Measurements from ENCODE around the gene TSPAN31.
A peak's percentile ranks its signal among the peaks of the same experiment; 100 is the strongest.

Gene TSPAN31

GRCh38 chr12:57736741-57737466 lies 7.9 kb upstream of the TSPAN31 start:
- no peak for ATAC-seq

DNA sequence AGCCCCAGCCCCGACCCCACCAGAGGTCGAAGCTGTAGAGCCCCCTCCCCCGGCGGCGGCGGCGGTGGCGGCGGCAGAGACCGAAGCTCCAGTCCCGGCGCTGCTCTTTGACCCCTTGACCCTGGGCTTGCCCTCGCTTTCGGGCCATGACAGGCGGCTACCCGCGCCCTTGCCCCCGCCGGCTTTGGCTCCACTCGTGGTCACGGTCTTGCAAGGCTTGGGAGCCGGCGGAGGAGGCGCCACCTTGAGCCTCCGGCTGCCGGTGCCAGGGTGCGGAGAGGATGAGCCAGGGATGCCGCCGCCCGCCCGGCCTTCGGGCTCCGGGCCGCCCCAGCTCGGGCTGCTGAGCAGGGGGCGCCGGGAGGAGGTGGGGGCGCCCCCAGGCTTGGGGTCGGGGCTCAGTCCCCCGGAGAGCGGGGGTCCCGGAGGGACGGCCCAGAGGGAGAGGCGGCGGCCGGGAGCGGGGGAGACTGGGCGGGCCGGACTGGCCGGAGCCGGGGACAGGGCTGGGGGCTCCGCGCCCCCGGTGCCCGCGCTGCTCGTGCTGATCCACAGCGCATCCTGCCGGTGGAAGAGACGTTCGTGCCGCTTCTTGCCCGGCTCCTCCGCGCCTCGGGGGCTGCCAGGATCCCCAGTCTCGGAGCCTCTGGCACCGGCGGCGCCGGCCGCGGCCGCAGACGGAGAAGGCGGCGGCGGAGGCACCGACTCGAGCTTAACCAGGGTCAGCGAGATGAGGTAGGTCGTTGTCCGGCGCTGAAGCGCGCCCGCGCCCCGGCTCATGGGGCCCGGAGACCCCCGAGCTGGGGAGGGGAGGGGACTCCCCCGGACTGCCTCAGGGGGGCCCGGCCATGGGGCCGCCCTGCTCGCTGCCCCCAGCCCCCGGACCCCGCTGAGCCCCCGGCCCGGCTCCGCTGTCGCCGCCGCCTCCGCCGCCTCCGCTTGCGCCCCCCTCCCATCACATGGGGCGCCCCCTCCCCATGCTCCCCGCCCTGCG lies 7.1 kb upstream of the TSPAN31 start:
- no peak for ATAC-seq

DNA sequence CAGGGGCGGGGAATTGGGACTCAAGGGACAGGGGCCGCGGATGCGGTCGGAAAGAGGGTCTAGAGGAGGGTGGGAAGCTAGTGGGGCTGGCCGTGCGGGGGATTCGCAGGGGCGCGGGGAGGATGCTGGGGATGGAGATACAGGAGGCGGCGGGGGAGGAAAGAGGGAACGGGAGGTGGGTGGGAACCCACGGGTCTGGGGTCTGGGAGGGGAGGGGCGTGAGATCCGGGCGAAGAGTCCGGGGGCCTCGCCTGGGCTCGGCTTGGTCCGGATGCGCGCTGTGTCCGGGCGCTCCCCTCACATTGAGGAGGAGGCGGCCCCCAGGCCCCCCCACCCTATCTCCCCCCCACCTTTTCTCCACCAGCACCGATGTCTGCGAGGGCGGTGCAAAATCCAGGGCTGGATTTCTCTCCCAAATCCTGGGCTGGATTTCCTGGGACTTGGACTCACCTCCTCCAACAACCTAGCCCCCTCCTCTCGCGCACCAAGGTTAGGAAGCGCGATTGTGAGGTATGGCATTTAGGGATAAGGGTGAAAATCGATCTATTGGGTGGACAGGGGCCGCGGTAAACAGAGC lies 6.1 kb upstream of the TSPAN31 start, which contains the start of gene AGAP2:
Gene AGAP2 (minus strand): TSS at position 82 of the 577 bp plus-strand sequence. CDS start 496 bp downstream, outside the sequence.
- no peak for ATAC-seq

GRCh38 chr12:57739387-57739786 lies 5.5 kb upstream of the TSPAN31 start:
- ATAC-seq: no peak

GRCh38 chr12:57739914-57740538 lies 4.8 kb upstream of the TSPAN31 start:
- no peak for ATAC-seq

DNA sequence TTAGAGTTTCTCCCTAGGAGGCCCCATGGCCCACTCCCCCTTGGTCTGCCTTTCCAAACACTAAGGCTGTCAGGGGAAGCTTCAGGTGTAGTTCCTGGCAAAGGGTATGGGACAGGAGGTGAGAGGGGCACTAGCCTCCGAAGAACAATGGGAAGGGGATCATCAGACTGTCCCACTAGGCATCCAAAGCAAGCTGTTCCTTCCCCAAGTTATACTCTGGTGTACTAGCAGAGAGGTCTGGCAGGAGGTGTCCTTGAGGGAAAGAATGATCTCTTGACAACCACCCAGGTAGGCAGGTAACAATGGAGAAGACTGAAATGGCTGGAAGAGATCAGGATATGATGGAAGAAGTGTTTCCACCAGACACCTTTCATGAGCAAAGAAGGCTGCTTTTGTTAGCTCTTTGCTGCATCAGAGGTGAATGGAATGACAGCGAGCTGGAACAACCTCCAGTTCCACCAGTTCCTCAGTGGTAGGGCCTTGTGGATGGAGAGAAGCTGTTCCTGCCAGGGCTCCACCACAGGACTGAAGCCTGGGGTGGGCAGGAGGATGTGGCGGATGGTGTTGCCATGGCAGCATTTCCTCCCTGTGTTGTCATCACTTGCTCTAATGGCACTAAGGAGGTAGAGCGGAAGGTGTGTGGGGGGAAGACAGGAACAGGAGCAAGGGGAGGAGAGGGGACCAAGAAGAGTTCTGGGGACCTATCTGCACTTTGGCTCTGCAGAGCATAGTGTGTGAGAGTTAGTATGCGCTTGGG lies 4.0 kb upstream of the TSPAN31 start:
- ATAC-seq: peak; percentile 61 to 64

DNA sequence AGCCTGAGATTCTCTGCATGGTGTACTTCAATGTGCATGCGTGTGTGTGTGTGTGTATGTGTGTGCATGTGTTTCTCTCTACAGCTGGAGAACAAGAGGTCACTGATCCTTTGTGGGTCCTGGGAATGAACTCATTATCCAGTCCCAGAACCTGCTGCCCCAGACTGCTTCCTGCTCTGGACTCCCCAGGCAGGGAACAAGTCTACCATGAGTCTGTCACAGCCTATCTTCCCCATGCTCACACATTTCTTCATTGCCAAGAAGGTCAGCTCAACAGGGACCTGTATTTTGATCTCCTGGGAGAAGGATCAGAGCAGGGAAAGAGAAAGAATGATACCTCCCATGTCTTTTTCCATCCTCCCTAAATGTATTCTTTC lies 3.4 kb upstream of the TSPAN31 start:
- no peak for ATAC-seq

GRCh38 chr12:57741844-57742738 lies 2.7 kb upstream of the TSPAN31 start:
- ATAC-seq: peak; percentile 66 to 67

DNA sequence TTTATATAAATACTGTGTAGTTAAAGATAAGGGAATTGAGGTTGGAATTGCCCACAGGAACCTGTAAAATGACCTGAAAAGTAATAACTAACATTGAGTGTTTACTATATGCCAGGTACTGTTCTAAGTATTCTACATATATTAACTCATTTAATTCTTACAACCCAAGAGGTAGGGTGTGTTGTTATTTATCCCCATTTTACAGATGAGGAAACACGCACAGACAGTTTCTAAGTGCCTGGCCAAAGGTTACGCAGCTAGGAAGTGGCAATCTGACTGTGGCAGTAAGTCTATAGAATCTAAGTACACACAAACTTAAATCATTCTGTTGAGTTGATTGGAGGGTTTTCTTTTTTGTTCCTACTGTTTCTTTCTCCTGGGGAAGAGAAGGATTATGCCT lies 1.1 kb upstream of the TSPAN31 start:
- ATAC-seq: no peak

GRCh38 chr12:57744194-57744776 lies 554 bp upstream of the TSPAN31 start:
- ATAC-seq: peak; percentile 39 to 44

GRCh38 chr12:57745485-57745881 lies 644 bp downstream of the TSPAN31 start:
- no peak for ATAC-seq

DNA sequence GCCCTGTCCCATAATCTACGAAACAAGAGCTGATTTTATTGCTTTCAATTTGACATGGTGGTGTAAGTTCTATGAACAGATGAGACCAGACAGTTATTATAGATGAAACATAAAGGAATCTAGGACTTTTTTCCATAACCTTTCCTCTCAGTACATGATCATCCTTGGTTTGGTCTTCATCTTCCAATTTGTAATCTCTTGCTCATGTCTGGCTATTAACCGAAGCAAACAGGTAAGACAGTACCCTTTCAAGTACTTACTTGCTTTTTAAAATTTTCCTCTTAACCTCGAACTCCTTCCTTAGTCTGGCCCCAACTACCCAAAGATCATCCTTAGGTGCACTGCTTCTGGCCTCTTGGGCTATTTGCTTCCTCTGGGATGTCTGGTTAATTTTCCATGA lies 1.2 kb downstream of the TSPAN31 start:
- ATAC-seq: no peak

- ATAC-seq: no peak
These were observed 4.2 kb downstream of the TSPAN31 start for GRCh38 chr12:57749061-57749460.

DNA sequence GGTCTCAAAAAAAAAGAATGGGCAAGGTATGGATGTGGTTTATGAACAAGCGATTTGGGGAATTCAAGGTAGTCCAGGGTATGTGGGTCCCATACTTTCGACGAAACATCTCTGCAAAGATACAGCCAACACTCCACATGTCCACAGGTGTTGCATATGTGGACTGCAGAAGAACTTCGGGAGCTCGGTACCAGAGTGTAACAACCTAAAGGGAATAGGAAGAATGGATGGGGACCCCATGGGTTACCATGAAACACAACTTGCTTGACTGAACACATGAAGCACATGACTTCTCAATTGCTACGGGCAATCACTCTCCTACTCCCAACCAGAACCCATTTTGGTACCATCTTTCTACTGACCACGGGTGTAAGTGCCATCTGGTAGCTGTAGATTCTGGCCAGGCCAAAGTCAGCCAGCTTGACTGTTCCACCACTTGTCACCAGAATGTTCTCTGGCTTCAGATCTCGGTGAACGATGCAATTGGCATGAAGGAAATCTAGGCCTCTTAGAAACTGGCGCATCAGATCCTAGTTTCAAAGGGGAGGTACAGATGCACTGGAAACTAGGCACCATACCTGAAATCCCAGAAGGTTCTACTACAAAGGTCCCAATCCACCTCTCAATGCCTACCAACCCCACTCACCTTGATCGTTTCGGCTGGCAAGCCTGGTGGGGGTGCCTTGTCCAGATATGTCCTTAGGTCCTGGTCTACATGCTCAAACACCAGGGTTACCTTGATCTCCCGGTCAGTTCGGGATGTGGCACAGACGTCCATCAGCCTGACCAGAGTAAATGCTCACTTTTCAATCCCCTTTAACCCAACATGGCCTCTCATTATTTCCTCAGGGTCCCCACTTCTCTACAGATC lies 6.0 kb downstream of the TSPAN31 start:
- ATAC-seq: no peak

DNA sequence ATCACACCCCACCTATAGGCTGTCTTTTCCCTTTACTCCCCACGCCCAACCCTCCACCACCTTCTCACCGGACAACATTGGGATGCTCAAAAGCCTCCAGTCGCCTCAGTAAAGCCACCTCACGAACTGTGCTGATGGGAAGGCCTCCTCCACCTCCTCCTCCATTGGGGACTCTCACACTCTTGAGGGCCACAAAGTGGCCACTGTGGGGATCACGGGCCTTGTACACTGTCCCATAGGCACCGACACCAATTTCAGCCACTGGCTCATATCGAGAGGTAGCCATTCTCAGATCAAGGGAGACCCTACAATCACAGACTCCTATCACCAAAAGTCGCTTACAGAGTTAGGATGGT lies 6.6 kb downstream of the TSPAN31 start:
- no peak for ATAC-seq

DNA sequence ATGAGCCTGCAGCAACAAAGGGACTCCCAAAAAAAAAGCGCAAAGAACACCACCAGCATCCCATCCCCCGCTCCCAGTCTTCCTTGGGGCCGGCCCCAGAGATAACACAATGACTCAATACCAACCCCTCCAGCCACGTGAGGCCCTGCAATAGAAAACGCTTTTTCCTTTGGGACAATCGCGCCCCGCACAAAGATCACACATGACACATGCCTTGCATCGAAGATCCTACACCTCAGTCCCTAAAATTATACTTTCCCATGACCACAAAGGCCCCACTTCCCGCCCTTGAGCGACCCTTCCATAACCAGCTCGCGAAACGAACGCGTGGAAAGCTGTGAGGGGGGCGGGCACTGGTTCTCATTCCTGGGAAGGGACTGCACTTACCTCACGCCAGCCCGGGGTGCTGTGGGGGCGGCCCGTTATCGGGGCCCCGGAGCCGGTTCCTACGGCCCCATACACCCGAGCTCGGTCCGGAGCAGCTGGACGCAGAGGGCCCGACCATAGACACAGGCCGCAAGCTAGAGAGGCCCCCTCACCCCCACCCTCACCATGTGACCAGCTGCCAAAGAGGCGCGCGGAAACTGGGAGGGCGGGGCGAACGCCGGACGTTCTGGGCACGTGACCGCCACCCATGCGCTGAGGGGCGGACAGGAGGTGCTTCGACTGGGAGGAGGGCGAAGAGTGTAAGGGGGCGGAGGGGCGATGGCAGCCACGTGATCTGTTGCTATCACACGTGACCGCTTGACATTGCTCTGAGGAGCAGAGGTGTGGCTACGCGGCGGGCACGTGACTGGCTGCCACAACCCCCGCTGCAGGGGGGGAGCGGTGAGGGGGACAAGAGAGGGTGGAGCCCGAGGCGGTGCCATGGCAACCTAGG lies 7.2 kb downstream of the TSPAN31 start, which contains the start of gene CDK4:
Gene CDK4 (minus strand): TSS at position 523 of the 880 bp plus-strand sequence. CDS start 593 bp downstream, outside the sequence.
- peak; percentile 75 to 76 for ATAC-seq

DNA sequence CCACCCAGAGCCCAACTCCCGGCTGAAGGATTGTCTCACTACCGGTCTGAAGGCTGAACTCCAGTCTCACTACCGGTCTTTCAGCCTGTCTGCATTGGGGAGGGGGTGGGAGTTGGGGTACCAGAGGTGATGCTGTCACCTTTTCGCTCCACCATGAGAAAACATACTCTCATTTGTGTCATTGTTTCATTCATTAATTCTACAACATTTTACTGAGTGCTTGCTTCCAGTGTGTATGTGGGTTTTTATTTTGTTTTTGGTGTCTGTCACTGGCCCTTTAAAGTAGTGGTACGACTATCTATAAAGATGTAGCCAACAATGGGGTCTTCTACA lies 7.8 kb downstream of the TSPAN31 start:
- no peak for ATAC-seq

DNA sequence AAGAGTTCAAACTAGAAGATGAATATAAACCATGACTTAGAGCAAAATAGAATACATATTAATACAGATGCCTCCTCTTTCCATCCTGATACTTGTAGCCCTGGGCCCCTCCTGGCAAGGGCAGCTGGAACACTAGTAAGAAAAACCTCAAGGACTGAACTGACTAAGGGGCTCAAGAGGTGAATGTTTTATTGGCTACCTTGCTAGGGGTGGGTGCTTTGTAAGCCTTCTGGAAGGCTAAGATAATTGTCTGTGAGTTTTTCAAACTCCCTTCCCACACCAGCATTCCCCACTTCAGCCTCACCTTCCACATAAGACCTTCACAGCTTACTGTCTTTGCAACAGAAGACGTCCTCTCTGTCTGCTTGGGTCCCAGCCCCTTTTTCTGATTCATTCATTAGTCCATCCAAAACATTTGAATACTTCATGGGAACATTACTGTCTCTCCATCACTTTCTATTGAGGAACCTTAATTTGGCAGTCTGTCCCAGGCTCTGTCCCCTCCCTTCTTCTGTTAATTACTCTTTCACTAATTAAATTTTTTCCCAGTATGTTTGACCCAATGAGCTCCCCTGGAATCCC lies 9.0 kb downstream of the TSPAN31 start:
- ATAC-seq: no peak
